ENCODE measurements around the gene CHRM3.
"Not testable (repeated sequence)": the region's sequence is repeated elsewhere in the genome, so short reads cannot be mapped to it uniquely, and the experiment has no call there.

CHRM3 gene

DNA sequence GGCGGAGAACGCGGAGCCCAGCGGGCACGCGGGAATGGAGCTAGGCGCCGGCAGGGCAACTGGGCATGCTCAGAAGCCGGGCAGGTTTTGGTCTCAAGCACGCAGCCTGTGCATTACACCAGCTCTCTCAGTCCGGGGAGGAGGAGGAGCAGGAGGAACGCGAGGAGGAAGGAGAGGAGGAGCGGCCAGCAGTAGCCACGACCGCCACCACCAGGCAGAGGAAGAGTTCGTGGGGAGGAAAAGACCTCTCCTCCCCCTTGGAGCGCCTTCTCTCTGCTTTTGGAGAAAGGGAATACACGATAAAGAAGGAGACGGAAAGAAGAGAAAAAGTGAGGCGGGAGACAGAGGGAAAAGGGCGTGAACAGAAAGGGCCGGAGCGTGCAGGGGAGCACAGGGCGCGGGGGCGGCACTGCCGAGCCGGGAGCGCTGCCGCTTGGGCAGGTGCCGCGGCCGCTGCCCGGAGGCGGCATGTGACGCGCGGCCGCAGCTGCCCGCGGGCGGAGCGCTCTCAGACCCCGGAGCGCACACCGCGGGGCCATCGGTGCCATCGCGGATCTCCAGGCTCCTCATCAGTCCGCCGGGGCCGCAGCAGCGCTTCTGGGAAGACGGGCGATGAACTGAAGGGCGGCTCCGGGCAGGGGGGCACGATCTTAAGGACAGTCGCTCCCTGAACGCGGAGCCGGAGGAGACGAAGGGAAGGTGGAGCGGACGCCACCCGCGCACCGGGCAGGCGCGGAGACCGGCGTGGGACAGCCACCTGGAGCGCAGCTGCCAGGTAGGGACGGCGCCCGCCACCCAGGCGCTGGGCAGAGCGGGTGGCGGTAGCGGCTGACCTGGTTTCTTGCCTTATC is at the start of gene CHRM3:
Gene CHRM3 (plus strand): TSS at position 116 of the 851 bp plus-strand sequence. CDS start 520,884 bp downstream, outside the sequence.
- DNase-seq, result peak; percentile 25

DNA sequence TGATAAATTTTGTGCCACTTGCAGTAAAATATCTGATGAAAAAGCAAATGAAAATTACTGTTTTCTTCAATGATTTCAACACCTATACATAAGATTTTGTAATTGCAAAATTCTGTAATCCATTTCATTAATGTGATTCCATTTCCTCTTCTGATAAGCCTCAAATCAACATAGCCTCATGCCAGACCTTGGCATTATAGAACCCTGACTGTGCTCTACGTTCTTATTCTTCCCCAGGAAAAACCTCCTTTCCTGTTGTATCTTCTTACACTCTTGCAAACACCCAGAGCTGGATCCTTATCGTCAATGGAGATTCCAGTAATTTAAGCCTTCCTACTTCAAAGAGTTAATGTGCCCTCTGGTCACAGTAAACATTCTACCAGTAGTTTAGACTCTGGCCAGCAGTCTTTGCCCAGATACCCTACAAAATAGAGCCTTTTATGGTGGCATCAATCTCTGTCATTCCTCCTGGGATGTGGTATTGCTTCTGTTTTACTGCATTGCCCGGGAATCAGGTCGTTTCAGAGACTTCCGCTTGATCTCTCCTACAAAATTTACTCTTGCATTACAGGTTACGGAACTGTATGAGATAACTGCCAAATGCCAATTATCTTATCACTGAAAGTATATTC is 48.5 kb upstream of the CHRM3 start:
- no peak for DNase-seq

GRCh38 chr1:239347776-239348175 is 38.6 kb upstream of the CHRM3 start:
- DNase-seq, result no peak

DNA sequence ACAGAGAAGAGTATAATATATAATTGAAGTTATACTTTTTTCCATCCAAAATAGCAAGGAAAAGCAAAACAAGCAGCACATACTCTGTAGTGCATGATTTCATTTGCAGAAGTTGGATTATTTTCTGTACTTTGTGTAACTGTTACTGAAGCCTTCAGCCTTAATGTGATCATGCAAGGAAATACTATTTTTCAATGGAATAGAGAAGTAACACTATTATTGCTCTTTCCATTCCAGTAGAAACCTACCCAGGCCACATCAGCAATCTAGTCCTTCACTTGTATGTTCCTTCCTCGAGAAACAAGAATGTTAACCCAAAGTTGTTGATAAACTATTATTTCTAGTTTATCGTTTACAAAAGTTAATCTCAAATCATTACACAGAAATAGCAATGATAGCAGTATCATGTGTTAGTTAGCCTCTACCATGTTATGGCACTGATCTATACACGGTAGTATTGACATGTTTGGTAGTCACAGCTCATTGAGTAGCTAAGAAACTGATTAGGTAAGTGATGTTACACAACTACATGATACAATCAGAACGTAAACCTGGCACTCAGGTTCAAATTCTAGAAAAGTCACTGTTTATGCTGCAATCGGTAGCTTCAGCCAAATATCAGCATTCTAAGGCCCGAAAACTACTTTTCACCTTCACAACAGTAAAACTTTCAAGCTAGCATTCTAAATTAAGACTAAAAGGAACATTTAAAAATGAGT is 37.6 kb upstream of the CHRM3 start:
- no peak for DNase-seq

GRCh38 chr1:239349699-239350098 is 36.7 kb upstream of the CHRM3 start:
- DNase-seq, result no peak

DNA sequence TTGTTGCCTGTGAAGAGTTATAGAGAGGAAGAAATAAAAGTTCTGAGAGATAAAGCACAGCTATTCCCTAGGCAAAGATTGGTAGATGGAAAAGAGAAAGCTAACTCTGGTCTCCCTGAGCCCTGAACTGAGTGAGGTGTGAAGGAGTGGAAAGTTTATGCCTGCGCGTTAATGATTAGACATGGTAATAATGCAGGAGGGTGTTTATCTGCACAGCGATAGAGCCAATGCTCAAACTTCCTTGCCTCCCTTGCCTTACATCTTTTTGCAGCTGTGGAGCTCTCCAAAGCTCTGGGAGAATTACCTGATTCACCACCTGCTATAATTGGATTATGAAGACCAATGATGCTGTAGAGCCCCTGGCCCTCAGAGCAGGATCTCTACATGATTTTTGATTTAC is 32.8 kb upstream of the CHRM3 start:
- DNase-seq, result no peak

DNA sequence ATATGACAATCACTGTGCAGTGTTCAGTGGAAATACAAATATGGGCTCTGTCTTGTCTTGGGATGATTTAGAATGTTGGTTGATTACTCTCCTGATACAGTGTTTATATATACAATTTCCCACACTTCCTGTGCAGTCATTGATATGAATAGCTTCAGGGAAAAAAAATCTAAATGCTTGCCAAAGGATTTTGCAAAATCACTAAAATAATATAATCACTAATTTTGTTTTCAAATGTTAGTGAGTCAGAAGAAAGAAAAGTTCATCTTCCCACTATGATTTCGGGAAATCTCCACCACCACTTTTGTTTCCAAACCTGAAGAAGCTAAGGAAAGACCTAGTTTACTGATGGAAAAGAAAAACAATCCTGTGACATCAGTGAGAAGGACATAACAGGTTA is 32.1 kb upstream of the CHRM3 start:
- no peak for DNase-seq

DNA sequence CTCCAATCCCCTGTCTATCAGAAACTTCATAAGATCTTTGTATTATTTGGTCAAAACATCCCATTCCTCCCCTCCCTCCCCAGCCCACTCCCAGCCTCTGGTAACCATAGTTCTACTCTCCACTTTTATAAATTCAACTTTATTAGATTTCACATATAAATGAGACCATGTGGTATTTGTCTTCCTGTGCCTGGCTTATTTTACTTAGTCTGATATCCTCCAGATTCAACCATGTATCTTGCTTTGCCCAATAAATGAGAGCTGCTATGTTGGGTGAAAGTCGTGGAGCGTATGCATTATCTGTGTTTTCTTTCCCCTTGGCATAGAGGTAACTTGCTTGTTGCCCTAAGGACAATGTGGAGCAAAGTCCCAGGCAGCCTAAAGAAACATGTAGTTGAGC is 28.5 kb upstream of the CHRM3 start:
- no peak for DNase-seq

DNA sequence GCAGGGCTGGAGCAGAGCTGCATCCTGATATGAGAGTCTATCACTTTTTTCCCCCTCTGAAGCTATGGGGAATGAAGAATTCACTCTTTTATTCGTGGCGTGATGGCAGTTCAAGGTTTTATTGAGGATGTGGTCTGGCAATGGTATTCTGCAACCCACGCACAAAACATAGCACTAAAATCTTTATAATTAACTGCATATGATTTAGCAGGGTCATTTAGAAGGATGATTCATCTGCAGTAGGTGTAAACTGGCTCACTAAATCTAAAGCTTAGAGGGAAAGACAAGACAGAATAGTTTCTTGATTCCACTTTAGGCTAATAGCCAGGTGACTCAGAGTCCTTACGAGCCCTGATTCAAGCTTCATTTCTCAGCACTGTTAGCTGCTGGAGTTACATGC is 25.0 kb upstream of the CHRM3 start:
- no peak for DNase-seq

DNA sequence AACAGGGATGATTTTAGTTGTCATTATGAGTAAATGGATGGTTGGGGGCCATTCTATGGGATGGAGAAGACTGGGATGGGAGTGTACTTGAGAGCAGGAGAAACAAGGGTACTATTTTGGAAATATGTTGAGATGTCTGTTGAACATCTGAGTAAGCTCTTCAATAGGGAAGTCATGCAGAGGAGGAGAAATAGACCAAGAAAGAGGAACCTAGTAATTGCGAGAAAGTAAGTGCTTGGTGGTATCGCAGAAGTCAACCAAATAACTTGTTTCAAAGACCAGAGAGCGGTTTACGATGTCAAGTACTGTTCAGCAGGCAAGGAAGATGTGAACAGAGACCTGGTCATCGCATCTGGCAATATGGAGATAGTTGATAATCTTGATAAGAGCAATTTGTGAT is 22.4 kb upstream of the CHRM3 start:
- DNase-seq, result no peak

DNA sequence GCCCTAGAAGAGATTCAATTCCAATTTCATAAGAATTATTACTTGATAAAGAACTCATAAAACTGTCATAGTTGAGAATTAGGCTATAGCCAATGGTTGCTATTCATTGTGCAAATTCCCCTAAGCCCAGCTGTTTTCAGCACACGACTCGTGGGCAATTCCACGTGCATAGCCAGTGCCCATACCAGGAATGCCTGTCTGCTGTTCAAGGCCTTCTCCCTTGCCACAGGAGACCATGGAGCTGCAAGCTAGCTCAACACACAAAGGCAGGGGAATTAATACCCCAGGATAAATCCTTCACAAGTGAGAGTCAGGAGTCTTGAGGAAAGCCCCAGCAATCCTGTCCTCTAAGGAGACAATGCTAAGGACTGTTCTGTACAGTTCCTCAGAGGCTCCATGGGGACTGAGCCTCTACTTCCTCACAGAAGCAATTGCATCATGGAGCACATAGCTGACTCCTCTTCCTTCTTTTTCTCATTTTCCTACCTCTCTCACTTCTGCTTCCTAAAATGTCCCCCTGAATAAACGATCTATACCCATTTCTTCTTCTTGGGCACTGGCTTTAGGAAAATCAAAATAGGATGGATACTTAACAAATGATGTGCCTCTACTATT is 19.1 kb upstream of the CHRM3 start:
- DNase-seq, result no peak

DNA sequence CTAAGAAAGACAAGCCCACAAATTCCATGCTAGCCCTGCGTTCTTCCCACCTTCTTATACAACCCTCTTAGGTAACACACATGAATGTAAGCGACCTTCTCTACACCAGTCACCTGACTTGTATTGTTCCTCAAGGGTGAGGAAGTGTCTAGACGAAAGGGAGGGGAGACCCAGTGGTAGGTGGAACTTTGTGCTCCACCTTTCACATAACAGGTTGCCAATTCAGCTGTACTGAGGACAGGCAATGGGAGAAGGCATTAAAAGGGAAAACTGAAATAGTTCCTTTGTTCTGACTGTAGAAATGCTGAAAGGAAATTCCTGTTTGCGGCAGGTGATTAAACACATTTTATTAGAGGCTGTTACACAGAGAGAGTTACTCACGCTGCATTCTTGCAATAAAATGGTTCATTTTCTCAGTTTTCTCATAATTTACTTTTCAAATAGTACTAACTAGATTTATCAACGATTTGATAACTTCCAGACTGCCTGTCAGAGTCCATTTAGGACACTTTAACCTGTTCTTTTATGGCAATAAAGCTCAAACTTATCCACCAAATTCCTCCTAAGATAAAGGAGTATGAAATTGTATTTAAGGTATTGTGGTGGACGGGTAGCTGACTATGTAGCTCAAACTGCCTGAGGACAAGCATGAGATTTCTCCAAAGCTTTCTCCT is 17.8 kb upstream of the CHRM3 start:
- no peak for DNase-seq

DNA sequence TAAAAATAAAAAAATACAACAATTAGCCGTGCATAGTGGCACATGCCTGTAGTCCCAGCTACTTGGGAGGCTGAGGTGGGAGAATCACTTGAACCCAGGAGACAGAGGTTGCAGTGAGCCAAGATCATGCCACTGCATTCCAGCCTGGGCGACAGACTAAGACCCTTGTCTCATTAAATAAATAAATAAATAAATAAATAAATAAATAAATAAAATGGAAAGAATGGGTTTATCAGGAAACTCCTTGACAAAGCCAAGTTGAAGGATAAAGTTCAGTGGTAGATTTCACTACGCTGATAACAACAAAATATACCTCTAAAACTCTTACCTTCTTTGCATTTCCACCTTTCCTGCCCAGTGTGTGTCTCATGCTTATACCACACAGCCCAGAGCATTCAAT is 15.5 kb upstream of the CHRM3 start:
- not testable (repeated sequence) for DNase-seq

DNA sequence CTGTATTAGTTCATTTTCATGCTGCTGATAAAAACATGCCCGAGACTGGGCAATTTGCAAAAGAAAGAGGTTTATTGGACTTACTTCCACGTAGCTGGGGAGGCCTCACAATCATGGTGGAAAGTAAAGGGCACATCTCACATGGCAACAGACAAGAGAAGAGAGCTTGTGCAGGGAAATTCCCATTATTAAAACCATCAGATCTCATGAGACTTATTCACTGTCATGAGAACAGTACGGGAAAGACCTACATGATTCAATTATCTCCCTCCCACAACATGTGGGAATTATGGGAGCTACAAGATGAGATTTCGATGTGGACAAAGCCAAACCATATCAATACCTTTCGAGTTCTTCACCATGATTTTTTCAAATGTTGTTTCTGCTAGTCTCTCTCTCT is 3.7 kb upstream of the CHRM3 start:
- DNase-seq, result no peak

DNA sequence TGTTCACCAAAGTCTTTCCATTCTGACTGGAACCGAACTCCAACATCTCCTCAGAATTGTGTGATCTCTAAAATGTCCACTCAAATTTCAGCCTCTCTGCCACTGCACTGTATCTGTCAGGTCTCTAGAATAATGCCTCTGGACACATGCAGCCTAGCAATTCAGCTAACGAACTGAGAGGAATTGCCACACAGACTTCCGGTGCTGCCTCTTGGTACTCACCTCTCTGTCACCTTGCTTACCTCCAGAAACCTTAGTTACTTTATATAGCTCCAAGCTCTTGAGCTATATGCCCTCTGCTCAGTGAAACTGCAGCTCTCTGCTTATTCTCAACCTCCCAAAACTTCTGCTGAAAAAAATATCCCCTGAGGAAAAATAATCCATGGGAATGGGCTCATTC is 2.7 kb upstream of the CHRM3 start:
- no peak for DNase-seq

DNA sequence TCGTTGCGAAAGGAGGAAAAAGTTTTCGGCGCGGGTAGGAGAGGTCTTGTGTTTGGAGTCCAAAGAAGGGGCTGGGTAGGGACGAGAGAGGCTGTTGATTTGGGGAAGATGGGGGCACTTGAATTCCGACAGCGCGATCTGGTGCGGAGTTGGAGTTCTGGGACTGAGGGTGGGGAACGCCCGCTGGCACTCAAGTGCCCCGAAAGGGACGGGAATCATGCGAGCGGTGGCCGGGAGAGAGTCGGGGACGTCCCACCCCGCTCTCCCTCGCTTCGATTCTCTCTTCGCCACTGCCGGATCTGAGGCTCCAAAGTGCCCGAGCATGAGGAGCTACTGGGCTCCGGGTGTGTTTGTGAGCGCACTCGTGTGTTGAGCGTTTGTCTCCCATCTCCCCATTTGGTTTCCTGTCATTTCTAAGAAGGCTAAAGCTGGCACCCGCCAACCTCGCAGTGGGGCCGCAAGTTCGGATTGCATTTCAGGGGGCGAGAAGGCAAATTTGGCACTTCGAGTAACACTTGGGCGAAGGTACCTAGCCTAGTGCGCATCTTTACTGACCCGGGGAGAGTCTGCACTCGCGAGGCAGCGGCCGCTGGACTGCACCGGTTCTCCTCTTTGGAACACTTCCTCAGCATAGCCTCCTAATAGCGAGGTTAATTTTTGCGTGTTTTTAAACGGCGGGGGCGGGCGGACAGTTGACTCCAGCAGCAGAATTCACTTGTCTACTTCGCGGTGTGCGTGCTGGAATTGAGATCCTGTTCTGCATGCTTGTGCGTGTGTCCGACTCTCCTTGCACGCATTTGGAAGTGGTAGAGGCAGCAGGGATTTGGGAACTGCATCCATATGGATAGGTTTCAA is 1.2 kb downstream of the CHRM3 start:
- no peak for DNase-seq

DNA sequence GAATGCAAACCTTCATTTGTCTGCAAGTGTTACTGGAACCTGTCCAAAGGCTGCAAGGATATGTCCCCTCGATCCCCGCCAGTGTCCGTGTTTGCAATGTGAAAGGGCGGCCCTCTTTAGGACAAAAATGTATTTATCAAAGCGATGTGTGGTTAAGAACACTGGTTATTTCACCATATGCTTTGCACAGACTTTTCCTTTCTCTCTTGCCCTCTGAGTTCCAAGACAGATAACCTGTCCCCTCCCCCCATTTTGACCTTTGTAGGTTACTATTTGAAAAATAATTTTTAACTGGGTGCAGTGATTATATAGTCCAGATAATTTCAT is 1.8 kb downstream of the CHRM3 start:
- no peak for DNase-seq

GRCh38 chr1:239388578-239388977 is 2.2 kb downstream of the CHRM3 start:
- DNase-seq, result no peak

DNA sequence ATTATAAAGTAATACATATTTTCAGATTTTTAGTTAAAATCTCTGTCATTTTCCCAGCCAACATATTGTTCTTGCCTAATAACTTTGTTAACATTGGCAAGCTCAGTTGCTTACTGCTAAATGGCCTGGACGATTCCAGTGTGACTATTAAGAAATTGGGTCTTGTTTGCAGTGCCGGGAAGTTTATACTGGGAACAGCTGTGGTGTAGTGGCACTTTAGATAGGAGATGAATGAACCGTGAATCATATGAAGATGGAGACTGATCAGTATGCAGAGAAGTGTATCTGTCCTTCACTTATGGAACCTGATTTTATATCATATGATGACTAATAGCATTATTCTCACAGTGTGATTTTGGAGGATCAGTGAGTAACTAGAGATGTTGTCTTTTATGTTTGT is 3.3 kb downstream of the CHRM3 start:
- DNase-seq, result no peak

GRCh38 chr1:239392271-239392670 is 5.9 kb downstream of the CHRM3 start:
- DNase-seq, result no peak

DNA sequence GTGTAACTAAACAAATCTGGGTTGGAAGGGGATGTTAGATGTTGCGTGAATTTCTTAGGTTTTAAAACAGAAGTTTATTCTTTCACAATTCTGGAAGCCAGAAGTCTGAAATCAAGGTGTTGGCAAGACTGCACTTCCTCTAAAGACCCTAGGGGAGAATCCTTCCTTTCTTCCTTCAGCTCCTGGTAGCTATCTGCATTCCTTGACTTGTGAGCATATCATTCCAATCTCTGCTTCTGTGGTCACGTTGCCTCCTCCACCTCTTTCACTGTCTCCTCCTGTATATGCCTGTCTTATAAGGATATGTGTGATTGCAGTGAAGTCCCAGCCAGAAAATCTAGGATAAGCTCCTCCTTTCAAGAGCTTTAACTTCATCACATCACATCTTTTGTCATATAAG is 7.7 kb downstream of the CHRM3 start:
- no peak for DNase-seq

- DNase-seq, result no peak
These were observed 27.5 kb downstream of the CHRM3 start for GRCh38 chr1:239413916-239414315.

Measured in stimulated activated CD4-positive, alpha-beta T cell treated with anti-CD3 and anti-CD28 coated beads, Interleukin-1b, Interleukin-23, amount 100 ng/mL, for 48 hours (primary cell).